Hepatocyte (in vitro differentiated cells): ENCODE measurements around the gene SMIM45.

ENCODE experiments used
- DNase-seq: peaks from one replicate; pipeline ENCODE4 v3.0.0-alpha.2; 2016; ENCODE audit warnings: low spot score
- H2AFZ ChIP-seq: fragments of 200-600 bp; sonication (generic); 2 replicates; pipeline ENCODE4 v1.6.0; 2016; ENCODE audit warnings: antibody characterized with exemption, mild to moderate bottlenecking
- H3K27ac ChIP-seq: fragments of 200-600 bp; sonication (generic); 2 replicates; pipeline ENCODE4 v1.5.1; 2016; ENCODE audit warnings: mild to moderate bottlenecking
- H3K27me3 ChIP-seq: fragments of 200-600 bp; sonication (generic); 2 replicates; pipeline ENCODE4 v1.6.1; 2016
- H3K36me3 ChIP-seq: fragments of 200-600 bp; sonication (generic); replicated peaks from 2 replicates; pipeline ENCODE4 v1.5.1; 2016; ENCODE audit warnings: low read depth; ENCODE audit not compliant: insufficient read depth
- H3K4me1 ChIP-seq: fragments of 200-600 bp; sonication (generic); 2 replicates; pipeline ENCODE4 v1.5.1; 2016; ENCODE audit warnings: mild to moderate bottlenecking, moderate library complexity; ENCODE audit not compliant: insufficient read depth
- H3K4me2 ChIP-seq: fragments of 200-600 bp; sonication (generic); 2 replicates; pipeline ENCODE4 v1.6.0; 2016
- H3K4me3 ChIP-seq: fragments of 200-600 bp; sonication (generic); 2 replicates; pipeline ENCODE4 v1.5.1; 2016; ENCODE audit warnings: mild to moderate bottlenecking
- H3K79me2 ChIP-seq: fragments of 200-600 bp; sonication (generic); 2 replicates; pipeline ENCODE4 v1.6.0; 2017; ENCODE audit warnings: mild to moderate bottlenecking
- H3K9me2 ChIP-seq: fragments of 200-600 bp; sonication (generic); replicated peaks from 2 replicates; pipeline ENCODE4 v1.6.0; 2017; ENCODE audit warnings: mild to moderate bottlenecking; ENCODE audit not compliant: insufficient read depth
- H3K9me3 ChIP-seq: fragments of 200-600 bp; sonication (generic); 2 replicates; pipeline ENCODE4 v1.5.1; 2016; ENCODE audit warnings: low read depth, mild to moderate bottlenecking
- H4K20me1 ChIP-seq: fragments of 200-600 bp; sonication (generic); 2 replicates; pipeline ENCODE4 v1.6.0; 2016; ENCODE audit warnings: mild to moderate bottlenecking; ENCODE audit not compliant: insufficient read depth, poor library complexity, severe bottlenecking
- EZH2 ChIP-seq: fragments of 200-600 bp; sonication (generic); IDR thresholded peaks from 2 replicates; pipeline ENCODE4 v1.6.1; 2016; ENCODE audit warnings: antibody characterized with exemption, mild to moderate bottlenecking, borderline replicate concordance
- EZH2phosphoT487 ChIP-seq: fragments of 200-600 bp; sonication (generic); IDR thresholded peaks from one replicate; pipeline ENCODE4 v1.6.1; 2018; ENCODE audit warnings: antibody characterized with exemption, mild to moderate bottlenecking, low read depth, moderate library complexity; ENCODE audit not compliant: unreplicated experiment, severe bottlenecking
- WGBS: methylation state at CpG from one replicate; pipeline ENCODE4 v1.1.6; 2016; ENCODE audit warnings: low lambda C conversion rate; ENCODE audit errors: missing lambda C conversion rate; 5-methylcytosine and 5-hydroxymethylcytosine counted together
- TF ChIP-seq, protein P1 (sequence below): fragments of 200-600 bp; sonication (generic); IDR thresholded peaks from 2 replicates; pipeline ENCODE4 v1.5.1; 2016; ENCODE audit warnings: antibody characterized with exemption, mild to moderate bottlenecking; ENCODE audit not compliant: poor library complexity

The SMIM45 gene

DNA sequence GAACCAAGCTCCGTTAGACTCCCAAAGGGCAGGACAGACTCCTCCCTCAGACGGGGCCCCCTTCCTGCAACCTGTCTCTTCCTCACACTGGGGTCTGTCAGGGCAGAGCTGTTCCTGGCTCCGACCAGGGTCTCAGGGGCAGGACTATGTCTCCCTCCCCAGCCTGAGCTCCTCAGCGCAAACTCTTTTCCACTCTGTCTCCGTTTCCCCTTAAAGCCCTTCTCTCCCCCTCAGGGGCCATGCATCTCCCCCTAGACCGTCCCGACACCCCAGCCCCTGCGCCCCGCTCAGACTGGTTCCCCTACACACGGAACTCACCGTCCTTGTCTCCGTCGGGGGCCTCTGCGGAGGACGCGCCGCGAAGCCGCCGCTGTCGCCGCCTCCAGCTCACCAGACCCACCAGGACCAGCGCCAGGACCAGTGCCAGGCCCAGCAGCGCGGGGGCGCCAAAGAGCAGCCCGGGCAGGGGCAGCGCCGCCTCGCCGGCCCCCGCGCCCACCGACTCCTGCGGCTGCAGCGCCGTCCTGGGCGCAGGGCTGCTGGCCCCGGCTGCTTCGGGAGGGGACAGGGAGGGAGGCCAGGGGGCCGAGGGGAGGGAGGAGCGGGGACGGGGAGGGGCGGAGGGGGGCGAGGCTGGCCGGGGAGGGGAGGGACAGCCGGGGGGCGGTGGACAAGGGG, 26.0 kb upstream of the SMIM45 start:
- TF ChIP-seq EZH2 (peak; percentile 62), EZH2phosphoT487 (no peak)
- TF ChIP-seq, protein P1, sequence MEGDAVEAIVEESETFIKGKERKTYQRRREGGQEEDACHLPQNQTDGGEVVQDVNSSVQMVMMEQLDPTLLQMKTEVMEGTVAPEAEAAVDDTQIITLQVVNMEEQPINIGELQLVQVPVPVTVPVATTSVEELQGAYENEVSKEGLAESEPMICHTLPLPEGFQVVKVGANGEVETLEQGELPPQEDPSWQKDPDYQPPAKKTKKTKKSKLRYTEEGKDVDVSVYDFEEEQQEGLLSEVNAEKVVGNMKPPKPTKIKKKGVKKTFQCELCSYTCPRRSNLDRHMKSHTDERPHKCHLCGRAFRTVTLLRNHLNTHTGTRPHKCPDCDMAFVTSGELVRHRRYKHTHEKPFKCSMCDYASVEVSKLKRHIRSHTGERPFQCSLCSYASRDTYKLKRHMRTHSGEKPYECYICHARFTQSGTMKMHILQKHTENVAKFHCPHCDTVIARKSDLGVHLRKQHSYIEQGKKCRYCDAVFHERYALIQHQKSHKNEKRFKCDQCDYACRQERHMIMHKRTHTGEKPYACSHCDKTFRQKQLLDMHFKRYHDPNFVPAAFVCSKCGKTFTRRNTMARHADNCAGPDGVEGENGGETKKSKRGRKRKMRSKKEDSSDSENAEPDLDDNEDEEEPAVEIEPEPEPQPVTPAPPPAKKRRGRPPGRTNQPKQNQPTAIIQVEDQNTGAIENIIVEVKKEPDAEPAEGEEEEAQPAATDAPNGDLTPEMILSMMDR: peak; percentile 63
- Histone ChIP-seq H3K27ac (no peak overlapping the region), H3K9me2 (no peaks in the 10 kb centered on the region), H3K27me3 (peaks cover 26% of the 10 kb centered on the region), H3K36me3 (no peaks in the 10 kb centered on the region), H3K79me2 (no peaks in the 10 kb centered on the region), H4K20me1 (no peaks in the 10 kb centered on the region), H3K4me3 (peak overlapping the region; percentile 29), H2AFZ (peak overlapping the region; percentile 63), H3K4me1 (peaks cover 10% of the 10 kb centered on the region), H3K4me2 (peak overlapping the region; percentile 94), H3K9me3 (no peaks in the 10 kb centered on the region)
- WGBS: 7% methylated on average over 28 of the region's 48 CpGs
- DNase-seq: peak; percentile 82

DNA sequence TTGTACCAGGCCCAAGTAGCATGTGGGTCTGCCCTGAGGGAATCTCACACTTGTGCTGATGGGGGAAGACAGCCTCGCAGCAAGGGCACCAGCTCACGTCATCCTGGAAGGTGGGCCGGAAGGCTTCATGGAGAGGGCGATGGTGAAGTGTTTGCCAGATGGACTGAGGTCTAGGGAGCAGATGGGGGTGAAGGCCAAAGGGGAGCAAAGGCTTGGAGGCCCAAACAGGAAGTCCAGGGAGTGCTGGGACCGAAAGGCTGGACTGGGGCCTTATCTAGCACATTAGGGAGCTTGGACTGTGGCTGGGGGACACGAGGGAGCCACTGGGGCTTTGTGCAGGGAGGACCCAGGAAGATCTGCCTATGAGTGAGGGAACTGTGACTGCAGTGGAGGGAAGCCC, 24.1 kb upstream of the SMIM45 start:
- H3K27me3 ChIP-seq: peaks cover 26% of the 10 kb centered on the region
- H3K9me2 ChIP-seq: no peaks in the 10 kb centered on the region
- no peak for DNase-seq
- H3K4me3 ChIP-seq: no peak overlapping the region
- H3K79me2 ChIP-seq: no peaks in the 10 kb centered on the region
- TF ChIP-seq EZH2: no peak
- TF ChIP-seq, protein P1: no peak
- no peak for TF ChIP-seq EZH2phosphoT487
- H4K20me1 ChIP-seq: no peaks in the 10 kb centered on the region
- H3K4me1 ChIP-seq: peaks cover 10% of the 10 kb centered on the region
- no peaks in the 10 kb centered on the region for H3K36me3 ChIP-seq
- no peak overlapping the region for H3K4me2 ChIP-seq
- no peak overlapping the region for H2AFZ ChIP-seq
- no peaks in the 10 kb centered on the region for H3K9me3 ChIP-seq
- WGBS: 72% methylated on average over 6 of the region's 6 CpGs
- H3K27ac ChIP-seq: no peak overlapping the region

DNA sequence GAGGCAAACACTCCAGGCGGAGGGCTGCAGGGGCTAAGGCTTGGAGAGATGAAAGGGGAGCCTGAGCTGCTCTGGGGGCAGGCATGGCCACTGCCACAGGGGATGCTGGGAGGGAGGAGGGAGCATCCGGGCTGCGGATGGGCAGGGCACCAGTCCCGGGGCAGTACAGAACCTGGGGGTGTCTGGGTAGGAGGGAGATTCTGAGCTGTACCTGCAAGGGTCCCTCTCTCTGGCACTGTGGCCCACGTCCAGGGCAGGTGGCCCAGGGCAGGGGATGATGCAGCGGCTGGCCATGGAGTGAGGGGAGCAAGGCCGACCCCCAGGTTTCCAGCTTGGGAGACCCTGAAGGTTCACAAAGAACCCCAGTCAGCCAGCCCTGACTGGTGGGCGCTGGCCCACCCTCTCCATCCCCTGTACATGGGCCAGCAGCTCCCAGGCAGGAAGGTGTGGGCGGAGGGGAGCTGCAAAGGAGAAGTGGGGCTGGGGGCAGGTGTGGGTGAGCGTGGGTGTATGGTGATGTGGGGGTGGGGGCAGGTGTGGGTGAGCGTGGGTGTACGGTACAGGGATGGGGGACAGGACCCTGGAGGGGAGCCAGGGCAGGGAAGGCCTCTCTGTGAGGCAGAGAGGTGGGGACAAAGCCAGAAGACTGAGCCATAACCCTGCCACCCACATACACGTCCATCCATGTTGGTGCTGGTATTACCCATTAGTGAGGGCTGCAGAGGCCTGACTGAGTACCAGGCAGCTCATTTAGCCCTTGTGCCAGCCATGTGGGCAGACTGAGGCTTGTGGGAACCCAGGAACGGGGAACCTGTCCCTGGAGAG, 23.1 kb upstream of the SMIM45 start:
- Histone ChIP-seq H3K4me2 (no peak overlapping the region), H3K27ac (no peak overlapping the region), H3K27me3 (peaks cover 26% of the 10 kb centered on the region), H3K4me1 (peaks cover 10% of the 10 kb centered on the region), H3K9me3 (no peaks in the 10 kb centered on the region), H3K36me3 (no peaks in the 10 kb centered on the region), H4K20me1 (no peaks in the 10 kb centered on the region), H2AFZ (no peak overlapping the region), H3K4me3 (no peak overlapping the region), H3K79me2 (no peaks in the 10 kb centered on the region), H3K9me2 (no peaks in the 10 kb centered on the region)
- no peak for DNase-seq
- TF ChIP-seq EZH2phosphoT487 (no peak), EZH2 (no peak)
- TF ChIP-seq, protein P1: no peak
- 84% methylated on average over 11 of the region's 14 CpGs for WGBS
